Muscle of back (tissue), 13 donors: ENCODE measurements around the gene ALOX12. TPM values are rescaled to one million over a fixed set of nuclear protein-coding genes. Genes with fewer than 3 reads are reported as not detected.
"Not testable (repeated sequence)": the region's sequence is repeated elsewhere in the genome, so short reads cannot be mapped to it uniquely, and the experiment has no call there.

Experiments used
- DNase-seq, 3 donors: peaks; one replicate each; pipeline versions ENCODE4 v3.0.0 to v3.0.0-alpha.2; 2013
- long read RNA-seq, 9 donors: transcript quantifications; one replicate each; lab custom pipeline, GENCODE V29; 2026
- polyA plus RNA-seq, 10 donors: library from polyadenylated mRNA; unstranded; fragments of 120-200 nt; gene quantifications; one replicate each; pipeline ENCODE4 v1.2.1, GENCODE V29; 2013; ENCODE audit not compliant: insufficient read length in 10 of 10

The ALOX12 gene
- 1 to 10 TPM in 7 of 10 donors, under 1 TPM in 3; 0.77 to 1.4 (median 1.1) TPM for polyA plus RNA-seq
- long read RNA-seq, donor 1: 0 reads
- long read RNA-seq, donor 2: 0 reads
- long read RNA-seq, donor 3: 0 reads
- long read RNA-seq, donor 4: 0 reads
- long read RNA-seq, donor 5, partial matches to known transcripts: 0 of 5 reads
- long read RNA-seq, donor 5, other reads (novel, unspliced or antisense): 5 of 5 reads
- long read RNA-seq, donor 6: 0 reads
- long read RNA-seq, donor 7: 0 reads
- long read RNA-seq, donor 8: 0 reads
- long read RNA-seq, donor 9: 0 reads

GRCh38 chr17:6995500-6996255, at the start of gene ALOX12:
ALOX12 (plus strand) TSS chr17:6996049; CDS start chr17:6996118, 69 bp downstream.
- peak in 1 of 3 donors; percentile 65 for DNase-seq

DNA sequence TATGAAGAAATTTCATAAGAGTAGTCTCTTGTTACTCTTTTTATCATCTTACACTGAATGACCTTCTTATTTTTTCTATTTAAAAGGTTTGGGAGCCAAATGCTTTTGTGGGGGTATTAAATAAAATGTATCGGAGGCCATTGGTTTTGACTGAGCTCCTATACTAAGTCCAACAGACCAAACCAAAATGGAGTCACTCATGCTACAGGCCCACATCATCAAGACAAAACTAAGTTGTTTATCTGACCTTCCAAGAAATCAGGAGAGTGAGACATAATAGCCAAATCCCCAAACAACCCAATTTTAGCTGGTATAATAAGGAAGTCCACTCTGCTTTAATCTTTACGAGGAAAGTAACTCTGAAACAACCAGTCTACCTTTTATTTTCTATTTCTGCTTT, 48.1 kb upstream of the ALOX12 start:
- no peak for DNase-seq

- DNase-seq: peak in 1 of 3 donors; percentile 7
Observed at GRCh38 chr17:6948562-6948961, 47.3 kb upstream of the ALOX12 start.

DNA sequence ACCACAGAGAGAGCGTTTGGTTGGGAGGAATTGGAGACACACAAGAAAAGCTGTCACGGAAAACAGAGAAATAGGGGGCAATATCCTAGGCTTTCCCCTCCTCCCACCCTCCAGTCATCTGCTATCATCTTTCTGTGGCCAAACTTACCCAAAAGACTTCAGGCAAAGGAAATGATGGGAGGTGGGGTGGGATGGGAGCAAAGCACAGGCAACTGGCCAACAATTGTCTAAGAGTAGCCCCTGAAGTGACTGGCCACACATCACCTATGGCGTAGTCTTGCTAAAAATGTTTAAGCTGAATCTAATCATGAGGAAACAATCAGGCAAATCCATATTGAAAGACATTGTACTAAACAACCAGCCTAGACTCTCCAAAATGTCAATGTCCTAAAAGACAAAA, 46.9 kb upstream of the ALOX12 start:
- no peak for DNase-seq

DNA sequence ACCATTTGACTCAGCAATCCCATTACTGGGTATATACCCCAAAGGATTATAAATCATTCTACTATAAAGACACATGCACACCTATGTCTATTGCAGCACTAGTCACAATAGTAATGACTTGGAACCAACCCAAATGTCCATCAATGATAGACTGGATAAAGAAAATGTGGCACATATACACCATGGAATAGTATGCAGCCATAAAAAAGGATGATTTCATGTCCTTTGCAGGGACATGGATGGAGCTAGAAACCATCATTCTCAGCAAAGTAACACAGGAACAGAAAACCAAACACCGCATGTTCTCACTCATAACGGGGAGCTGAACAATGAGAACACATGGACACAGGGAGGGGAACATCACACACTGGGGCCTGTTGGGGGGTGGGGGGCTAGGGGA, 44.9 kb upstream of the ALOX12 start:
- DNase-seq: not testable (repeated sequence)

DNA sequence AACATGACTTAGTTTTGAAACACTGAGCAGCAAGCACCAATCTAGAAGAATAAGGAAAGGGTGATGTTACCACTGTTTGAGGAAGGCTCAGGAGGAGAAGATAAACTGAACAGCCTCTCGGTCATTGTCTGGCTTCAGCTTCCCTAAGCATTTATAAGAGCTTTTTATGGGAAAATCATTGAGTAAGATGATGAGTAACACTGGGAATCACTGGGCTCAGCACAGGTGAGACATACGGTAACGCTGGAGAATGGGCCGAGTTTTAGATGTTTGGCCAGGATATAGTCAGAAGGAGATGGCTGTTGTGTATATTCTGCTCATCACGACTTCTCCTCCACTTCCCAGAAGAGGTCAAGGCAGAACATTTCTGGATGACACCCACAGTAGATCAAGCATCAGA, 42.2 kb upstream of the ALOX12 start:
- DNase-seq: no peak

GRCh38 chr17:6959700-6960099, 36.1 kb upstream of the ALOX12 start:
- no peak for DNase-seq

DNA sequence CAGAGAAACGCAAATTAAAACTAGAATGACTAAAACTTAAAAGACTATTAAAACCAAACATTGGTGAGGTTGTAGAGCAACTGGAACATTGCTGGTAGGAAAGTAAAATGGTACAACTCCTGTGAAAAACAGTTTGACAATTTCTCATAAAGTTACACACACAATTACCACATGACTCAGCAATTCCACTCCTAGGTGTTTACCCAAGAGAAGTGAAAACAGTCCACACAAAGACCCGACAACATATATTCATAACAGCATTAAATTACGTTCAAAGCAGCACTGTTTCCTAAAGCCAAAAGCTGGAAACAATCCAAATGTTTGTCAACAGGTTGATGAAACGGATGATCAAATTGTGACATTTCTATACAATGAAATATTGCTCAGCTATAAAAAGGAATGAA, 26.5 kb upstream of the ALOX12 start:
- no peak for DNase-seq

DNA sequence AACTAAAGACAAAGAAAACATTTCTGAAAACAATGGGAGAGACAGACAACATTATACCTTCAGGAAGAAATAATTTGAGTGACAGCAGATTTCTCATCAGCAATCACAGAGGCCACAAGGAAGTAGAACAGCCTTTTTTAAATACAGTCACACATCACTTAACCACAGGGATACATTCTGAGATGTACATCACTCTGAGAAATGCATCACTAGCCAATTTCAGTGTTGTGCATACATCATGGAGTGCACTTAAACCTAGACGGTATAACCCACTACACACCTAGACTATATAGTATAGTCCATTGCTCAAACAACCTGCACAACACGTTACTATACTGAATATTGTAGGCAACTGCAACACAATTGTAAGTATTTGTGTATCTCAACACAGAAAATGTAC, 24.9 kb upstream of the ALOX12 start:
- no peak for DNase-seq

DNA sequence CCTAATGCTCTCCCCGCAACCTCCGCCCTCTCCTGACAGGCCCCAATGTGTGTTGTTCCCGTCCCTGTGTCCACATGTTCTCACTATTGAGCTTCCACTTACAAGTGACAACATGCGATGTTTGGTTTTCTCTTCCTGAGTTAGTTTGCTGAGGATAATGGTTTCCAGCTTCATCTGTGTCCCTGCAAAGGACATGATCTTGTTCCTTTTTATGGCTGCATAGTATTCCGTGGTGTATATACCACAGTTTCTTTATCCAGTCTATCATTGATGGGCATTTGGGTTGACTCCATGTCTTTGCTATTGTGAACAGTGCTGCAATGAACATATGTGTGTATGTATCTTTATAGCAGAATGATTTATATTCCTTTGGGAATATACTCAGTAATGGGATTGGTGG, 16.4 kb upstream of the ALOX12 start:
- not testable (repeated sequence) for DNase-seq

- DNase-seq: no peak
Observed at GRCh38 chr17:6981426-6981825, 14.4 kb upstream of the ALOX12 start.

GRCh38 chr17:6985266-6985665, 10.6 kb upstream of the ALOX12 start:
- DNase-seq: no peak

DNA sequence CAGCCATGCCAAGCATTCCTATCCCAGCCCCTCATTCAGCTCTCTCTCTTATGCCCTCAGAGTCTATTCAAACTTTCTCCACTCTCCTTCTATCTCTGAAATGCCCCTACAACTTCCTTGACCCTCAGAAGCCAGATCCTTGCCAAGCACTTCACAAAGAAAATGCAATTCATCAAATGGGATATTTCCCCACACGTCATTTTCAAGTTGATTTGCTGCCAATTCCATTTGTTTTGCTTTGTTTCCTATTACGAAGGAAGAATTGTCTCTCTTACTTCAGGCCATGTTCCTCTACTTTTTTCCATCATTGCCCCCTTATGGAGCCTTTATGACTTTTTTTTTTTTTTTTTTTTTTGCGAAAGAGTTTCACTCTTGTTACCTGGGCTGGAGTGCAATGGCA, 9.2 kb upstream of the ALOX12 start:
- no peak for DNase-seq

DNA sequence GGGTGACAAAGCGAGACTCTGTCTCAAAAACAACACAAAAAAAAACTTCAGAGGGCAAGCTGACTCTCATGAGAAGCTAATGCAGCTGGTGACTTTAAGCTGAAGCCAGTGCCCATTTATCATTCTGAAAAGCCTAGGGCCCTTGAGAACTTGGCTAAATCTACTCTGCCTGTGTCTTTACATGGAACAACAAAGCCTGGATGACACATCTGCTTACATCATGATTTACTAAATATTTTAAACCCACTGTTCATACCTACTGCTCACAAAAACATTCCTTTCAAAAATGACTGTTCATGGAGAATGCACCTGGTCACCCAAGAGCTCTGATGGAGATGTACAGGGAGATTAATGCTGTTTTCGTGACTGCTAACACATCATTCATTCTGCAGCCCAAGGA, 6.1 kb upstream of the ALOX12 start:
- DNase-seq: no peak

DNA sequence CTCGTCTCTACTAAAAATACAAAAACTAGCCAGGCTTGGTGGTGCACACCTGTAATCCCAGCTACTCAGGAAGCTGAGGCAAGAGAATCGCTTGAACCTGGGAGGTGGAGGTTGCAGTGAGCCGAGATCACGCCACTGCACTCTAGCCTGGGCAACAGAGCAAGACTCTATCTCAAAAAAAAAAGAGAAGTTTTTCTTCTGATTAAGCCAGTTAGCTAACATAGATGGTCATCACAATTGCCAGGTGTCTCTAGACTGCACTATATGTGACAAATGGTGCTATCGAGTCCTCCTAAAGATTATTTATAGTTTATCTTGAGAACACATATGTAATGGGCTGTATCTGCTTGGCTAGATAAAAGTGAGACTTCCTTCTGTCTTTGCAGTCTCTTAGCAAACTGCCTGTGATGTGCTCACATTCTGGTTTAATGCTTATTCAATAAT, 2.2 kb upstream of the ALOX12 start:
- not testable (repeated sequence) for DNase-seq

DNA sequence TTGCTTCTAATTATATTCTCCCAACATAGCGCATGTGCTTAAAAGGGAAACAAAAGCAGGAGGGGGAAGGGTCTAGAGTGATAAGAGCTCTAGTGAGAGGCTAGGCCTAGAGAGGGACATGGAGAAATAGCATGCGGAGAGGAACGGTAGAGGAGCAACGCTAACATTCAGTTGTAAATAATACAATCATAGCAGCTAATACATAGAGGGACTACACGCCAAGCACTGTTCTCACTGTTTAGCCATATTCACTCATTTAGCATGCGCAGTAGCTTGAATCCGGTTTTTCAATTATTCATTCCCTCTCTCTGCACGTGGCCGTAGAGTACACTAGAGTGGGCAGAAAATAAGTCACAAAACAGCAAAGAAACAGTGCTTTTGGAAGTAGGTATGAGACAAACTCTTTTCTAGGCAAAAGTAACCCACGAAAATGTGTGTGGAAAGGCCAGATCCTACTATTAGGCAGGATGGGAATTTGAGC, 1.7 kb upstream of the ALOX12 start:
- no peak for DNase-seq

- DNase-seq: no peak
Observed at GRCh38 chr17:6994666-6995256, 1.1 kb upstream of the ALOX12 start.

- DNase-seq: peak in 1 of 3 donors; percentile 50
Observed at GRCh38 chr17:6996256-6997011, 585 bp downstream of the ALOX12 start.

DNA sequence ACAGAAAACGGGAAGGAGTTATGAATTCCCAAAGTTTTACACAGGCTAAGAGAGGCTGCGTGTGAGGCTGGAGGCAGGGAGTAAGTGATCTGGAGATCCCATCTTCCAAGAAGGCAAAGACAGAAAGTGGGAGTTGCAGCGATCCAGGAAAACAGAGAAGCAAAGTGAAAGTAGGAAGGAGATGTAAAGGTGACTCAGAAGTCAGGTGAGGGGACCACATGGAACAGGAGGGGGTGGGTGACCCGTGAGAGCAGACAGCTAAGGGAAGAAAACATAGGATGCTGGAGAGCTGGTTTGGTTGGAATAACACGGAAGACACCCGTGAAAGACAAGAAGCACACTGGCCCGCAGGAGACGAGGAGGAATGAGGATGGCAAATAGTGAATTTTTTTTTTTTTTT, 1.3 kb downstream of the ALOX12 start:
- DNase-seq: no peak

DNA sequence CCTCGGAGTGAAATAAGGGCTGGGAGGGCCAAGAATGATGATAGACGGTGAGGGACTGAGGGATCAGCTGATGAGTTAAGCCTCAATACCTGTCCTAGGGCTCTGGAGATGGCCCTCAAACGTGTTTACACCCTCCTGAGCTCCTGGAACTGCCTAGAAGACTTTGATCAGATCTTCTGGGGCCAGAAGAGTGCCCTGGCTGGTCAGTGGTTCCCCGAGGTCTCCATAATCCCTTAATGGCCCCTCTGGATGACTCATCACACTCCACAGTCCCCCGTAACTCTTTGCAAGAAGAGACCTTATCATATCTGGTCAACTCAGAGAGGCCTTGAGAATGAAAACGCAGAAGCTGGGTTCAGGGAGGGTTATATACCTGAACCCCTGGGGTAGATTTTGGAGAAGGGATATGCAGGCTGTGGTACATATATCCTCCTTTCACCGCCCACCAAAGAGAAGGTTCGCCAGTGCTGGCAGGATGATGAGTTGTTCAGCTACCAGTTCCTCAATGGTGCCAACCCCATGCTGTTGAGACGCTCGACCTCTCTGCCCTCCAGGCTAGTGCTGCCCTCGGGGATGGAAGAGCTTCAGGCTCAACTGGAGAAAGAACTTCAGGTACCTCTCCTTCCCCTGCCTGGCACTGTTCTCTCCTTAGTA, 3.1 kb downstream of the ALOX12 start:
- DNase-seq: no peak

DNA sequence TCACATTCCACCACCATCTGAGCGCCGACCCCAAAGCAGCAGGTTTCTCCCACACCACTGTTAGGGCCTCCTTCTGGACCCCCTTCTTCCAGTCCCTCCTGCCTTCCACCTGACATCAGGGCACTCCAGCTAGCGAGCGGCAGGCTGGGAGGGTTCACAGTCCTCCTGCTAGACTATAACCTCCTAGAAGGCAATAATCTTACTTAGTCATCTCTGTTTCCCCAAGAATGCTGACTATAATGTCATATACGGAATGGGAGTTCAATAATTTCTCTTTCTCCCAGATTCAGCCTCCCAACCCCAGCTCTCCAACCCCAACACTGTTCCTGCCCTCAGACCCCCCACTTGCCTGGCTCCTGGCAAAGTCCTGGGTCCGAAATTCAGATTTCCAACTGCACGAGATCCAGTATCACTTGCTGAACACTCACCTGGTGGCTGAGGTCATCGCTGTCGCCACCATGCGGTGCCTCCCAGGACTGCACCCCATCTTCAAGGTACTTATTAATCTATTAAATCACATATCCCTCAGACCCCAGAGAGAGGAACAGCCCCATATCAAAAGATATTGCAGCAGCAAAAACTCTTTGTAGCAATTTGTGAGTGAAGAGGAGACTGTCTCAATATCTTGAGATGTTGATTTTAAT, 5.6 kb downstream of the ALOX12 start:
- no peak for DNase-seq
